Ishikawa (cell line): ENCODE data around the gene SEMA3A.

Experiments
- EP300 ChIP-seq: IDR thresholded peaks from 2 replicates; pipeline ENCODE4 v1.6.1; 2012; ENCODE audit warnings: borderline replicate concordance
- RAD21 ChIP-seq: IDR thresholded peaks from 2 replicates; pipeline ENCODE4 v1.6.1; 2012; ENCODE audit warnings: low read depth
- TAF1 ChIP-seq: IDR thresholded peaks from 2 replicates; pipeline ENCODE4 v1.6.1; 2012; ENCODE audit warnings: low read depth, mild to moderate bottlenecking
- USF1 ChIP-seq: IDR thresholded peaks from 2 replicates; pipeline ENCODE4 v1.6.1; 2012

GRCh38 chr7:84209006-84209405 lies 14.4 kb upstream of the SEMA3A start:
- no peak for TF ChIP-seq RAD21
- TF ChIP-seq TAF1 = no peak
- TF ChIP-seq EP300 = no peak
- no peak for TF ChIP-seq USF1
